AG10803 (cell line): ENCODE results near the gene TBC1D16.

Experiments
- DNase-seq: peaks from one replicate; pipeline ENCODE4 v3.0.0; 2010; ENCODE audit warnings: low read depth
- H3K4me3 ChIP-seq: 2 replicates; pipeline ENCODE4 v1.5.1; 2011; ENCODE audit warnings: mild to moderate bottlenecking, low read length, control low read depth
- CTCF ChIP-seq: conservative IDR thresholded peaks from 2 replicates; pipeline ENCODE4 v1.5.1; 2011; ENCODE audit warnings: mild to moderate bottlenecking, low read length, control low read depth, inconsistent platforms

TBC1D16 gene

GRCh38 chr17:80024206-80024972 lies 11.3 kb downstream of the TBC1D16 start:
- TF ChIP-seq CTCF, result no peak
- DNase-seq, result peak; percentile 12
- H3K4me3 ChIP-seq, result no peak overlapping the region; the same call in 1 of the 2 replicates

GRCh38 chr17:80023481-80024205 lies 12.0 kb downstream of the TBC1D16 start:
- TF ChIP-seq CTCF, result no peak
- peak; percentile 5 for DNase-seq
- H3K4me3 ChIP-seq, result no peak overlapping the region

- no peak overlapping the region for H3K4me3 ChIP-seq
- no peak for DNase-seq
- no peak for TF ChIP-seq CTCF
These were observed 14.1 kb downstream of the TBC1D16 start for GRCh38 chr17:80021600-80021999.

GRCh38 chr17:80018917-80019651 lies 16.6 kb downstream of the TBC1D16 start:
- DNase-seq, result peak; percentile 30
- H3K4me3 ChIP-seq, result no peak overlapping the region
- no peak for TF ChIP-seq CTCF

GRCh38 chr17:80017226-80018010 lies 18.3 kb downstream of the TBC1D16 start:
- TF ChIP-seq CTCF, result no peak
- no peak for DNase-seq
- no peak overlapping the region for H3K4me3 ChIP-seq

GRCh38 chr17:80012765-80013741 lies 22.6 kb downstream of the TBC1D16 start:
- no peak overlapping the region for H3K4me3 ChIP-seq
- DNase-seq, result no peak
- TF ChIP-seq CTCF, result no peak
